SIG-M5 (cell line): ENCODE measurements around the gene TSHZ1.

Experiments
- DNase-seq: peaks from one replicate; lab custom pipeline; 2025; lab: John Stamatoyannopoulos, UW

The TSHZ1 gene

DNA sequence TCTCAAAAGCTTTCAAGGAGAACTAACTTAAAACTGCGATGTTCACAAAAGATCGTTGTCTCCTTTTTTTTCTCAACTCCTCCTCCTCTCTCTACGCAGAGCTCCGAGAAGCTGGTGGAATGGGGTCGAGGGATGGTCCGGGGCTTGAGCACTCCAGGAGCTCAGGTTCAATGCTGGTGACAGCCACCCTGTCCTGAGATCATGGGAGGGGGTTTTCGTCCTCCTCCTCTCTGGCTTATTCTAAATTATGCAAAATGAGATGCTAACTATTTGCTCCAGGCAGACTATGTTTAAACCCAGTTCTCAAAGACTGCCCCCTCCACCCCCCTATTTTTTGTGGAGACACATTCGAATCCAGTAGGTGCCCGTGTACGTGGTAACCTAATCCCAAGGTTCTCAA, 11.8 kb downstream of the TSHZ1 start:
- DNase-seq, result no peak

DNA sequence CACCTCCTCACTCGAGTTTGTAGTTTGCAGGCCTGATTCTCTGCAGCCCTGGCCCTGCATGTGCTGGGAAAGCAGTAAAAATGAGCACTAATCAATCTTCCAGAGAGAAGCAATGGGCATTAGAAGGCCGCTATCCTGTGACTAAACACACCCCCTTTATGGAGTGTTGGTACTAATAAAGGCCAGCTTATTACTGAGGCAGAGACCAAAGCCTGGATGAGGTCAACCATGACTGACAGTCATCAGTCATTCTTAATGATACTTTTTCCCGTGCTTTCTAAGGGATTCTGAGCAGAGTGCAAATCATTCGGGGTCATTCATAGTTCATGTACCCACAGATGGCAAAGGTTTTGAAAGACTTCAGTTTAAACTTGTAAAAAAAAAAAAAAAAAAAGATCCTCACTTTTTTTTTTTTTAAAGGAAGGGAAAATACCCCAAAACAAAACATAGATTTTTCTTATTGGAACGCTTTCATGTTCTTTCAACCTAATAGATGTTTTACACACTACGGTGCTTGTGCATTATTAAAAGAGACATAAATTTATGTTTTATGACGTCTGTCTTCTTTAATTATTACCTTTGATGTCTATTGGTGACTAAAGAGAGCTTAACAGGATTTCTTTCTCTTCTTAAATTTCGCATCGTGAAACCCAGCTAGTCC, 13.2 kb downstream of the TSHZ1 start:
- DNase-seq, result no peak

DNA sequence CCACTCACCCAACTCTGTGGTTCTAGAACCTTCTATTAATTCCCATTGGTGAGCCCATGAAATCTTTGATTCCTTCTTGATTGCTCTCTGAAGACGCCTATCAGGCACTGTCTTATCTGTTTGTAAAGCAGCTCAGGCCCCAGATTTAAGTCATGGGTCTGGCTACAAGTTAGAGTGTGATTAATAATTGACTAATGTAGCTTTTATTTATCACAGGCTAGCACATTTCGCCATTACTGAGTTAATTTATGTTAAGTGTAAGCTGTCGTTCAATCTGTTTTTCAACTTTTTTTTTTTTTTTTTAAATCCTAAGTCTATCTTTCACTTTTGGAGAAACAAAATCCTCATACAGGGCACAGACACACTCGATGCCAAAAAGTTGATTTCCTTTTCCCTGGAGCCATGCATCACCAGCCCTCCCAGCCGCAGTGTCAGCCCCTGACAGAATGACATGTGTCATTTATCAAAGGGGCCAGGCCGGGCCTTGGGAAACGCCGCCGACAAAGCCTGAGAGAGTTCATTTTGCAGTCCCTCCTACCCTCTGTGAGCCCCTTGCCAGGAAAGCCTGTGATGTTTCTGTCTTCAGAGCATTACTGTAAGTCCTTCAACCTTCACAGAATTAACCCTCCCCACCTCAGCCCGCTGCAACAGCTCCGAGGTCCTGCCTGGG, 15.8 kb downstream of the TSHZ1 start:
- DNase-seq, result no peak

GRCh38 chr18:75226956-75227316, 16.3 kb downstream of the TSHZ1 start:
- DNase-seq, result no peak

GRCh38 chr18:75227535-75228296, 17.1 kb downstream of the TSHZ1 start:
- no peak for DNase-seq

GRCh38 chr18:75228967-75229366, 18.4 kb downstream of the TSHZ1 start:
- DNase-seq, result no peak

DNA sequence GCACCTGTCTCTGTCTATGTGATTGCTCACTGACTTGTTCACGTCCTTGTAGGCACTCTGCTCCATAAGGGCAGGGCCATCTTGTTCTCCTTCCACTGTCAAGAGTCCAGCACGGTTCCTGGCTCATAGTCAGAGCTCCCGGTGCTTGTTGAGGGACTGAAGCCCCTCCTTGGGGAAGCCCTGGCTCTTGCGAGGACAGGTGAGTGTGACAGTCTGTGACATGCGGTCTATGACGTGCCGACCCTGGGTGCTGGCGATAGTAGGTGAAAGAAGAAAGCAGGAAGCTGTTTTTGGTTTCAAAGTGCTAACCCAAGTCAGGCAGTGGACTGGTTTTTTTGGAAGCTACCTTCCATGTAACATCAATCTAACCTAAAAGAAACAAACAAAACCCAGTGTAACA, 18.8 kb downstream of the TSHZ1 start:
- no peak for DNase-seq

- no peak for DNase-seq
Measured at GRCh38 chr18:75230163-75231052, 19.8 kb downstream of the TSHZ1 start.

GRCh38 chr18:75231053-75231406, 20.4 kb downstream of the TSHZ1 start:
- DNase-seq, result no peak

GRCh38 chr18:75234901-75235300, 24.3 kb downstream of the TSHZ1 start:
- DNase-seq, result no peak

GRCh38 chr18:75235896-75236295, 25.3 kb downstream of the TSHZ1 start:
- no peak for DNase-seq

GRCh38 chr18:75238100-75238499, 27.5 kb downstream of the TSHZ1 start:
- no peak for DNase-seq

GRCh38 chr18:75238786-75239185, 28.2 kb downstream of the TSHZ1 start:
- DNase-seq, result no peak

DNA sequence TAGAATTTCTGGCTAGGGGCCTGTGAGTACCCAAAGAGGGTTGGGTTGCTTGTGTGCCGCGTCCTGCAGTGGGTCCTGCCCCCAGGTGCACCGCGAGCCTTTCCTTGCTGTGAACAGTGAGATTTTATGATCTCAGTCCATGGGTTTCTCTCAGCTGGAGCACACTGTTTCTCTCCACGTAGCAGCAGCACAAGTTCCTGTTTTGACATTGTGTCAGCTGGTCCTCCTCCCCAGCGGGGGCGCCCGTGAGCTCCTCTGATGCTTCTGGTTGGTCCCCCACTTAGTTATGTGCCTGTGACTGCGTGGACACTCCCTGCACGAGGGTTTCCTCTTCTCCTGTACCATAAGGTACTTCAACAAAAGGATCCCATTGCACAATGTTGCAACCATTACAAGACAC, 29.8 kb downstream of the TSHZ1 start:
- DNase-seq, result no peak

- DNase-seq, result no peak
Measured at GRCh38 chr18:75241705-75242104, 31.1 kb downstream of the TSHZ1 start.

DNA sequence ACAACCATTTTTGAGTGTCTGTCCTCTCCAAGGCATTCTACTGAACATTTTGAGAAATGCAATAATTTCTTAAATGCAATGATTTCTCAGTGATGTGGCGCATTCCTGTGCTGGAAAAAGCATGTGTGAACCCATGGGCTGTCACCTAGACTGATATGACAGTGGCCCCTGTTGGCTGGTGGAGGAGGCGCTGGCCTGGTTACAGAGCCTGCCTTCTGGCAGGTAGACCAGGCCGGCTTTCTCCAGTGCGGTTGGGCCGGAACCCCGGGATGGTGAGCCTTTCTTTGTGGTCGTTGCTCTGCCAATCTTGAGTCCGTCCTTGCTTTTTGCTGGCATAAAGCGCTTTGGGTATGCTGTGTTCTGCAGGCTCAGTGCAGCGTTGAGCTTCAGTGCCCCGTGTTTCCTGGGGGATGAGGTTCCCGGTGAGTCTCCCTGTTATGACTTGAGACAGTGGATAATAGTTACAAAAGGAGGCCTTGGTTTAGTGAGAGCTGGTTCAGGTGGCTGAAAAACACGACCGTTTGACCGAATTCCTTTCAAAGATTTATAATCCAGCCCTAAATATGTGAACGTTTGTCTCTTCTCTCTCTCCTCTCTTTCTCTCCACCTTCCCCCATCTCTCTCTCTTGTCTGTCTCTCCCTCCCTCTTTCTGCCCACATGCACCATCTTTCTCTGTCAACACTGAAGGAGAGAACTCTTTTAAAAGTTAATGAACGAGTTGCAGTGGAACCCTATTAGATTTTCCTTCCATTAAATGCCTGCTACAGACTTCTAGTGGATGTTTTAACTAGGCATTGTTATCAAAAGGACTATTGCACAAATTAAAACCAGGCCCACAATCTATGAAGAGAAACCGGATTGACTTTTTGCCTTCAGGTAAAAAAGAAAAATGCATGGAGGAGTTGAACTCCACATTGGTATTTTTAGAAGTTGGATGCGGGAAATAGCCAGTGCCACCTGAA, 34.0 kb downstream of the TSHZ1 start:
- no peak for DNase-seq

GRCh38 chr18:75246721-75247610, 36.4 kb downstream of the TSHZ1 start:
- no peak for DNase-seq

DNA sequence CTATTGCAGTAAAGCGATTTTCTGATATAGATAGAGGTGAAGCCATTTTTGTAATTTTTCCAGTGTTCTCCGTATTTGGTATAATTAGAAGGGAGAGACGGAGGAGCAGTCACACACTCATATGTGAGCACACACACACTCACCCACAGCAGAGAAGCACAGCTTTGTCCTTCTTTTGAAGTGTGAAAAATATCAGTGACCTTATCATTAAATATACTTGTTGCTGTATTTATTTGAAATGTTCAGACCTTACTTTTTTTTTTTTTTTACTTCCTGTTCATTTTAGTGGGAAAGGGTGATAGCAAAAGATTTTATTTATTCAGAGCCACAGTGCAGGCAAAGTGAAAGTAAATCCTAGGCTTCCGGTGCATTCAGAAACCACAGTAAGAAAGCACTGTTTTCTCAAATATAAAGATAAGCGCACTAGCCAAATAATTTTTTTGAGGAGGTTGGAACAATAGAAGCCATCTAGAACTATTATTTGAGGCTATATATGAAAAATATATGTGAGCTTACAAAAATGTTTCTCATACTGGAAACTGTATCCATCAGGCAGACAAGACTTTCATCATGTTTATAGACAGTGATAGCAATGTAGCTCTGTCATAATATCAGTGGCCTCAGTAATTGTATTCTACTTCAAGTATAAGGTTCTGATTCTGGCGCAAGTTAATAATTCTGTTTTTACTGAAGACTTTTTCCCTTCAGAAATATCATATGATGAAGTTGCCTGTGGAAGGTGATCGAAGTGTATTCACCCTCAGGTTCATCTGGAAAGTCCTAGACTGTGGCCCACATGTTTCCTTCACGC, 37.2 kb downstream of the TSHZ1 start:
- no peak for DNase-seq

DNA sequence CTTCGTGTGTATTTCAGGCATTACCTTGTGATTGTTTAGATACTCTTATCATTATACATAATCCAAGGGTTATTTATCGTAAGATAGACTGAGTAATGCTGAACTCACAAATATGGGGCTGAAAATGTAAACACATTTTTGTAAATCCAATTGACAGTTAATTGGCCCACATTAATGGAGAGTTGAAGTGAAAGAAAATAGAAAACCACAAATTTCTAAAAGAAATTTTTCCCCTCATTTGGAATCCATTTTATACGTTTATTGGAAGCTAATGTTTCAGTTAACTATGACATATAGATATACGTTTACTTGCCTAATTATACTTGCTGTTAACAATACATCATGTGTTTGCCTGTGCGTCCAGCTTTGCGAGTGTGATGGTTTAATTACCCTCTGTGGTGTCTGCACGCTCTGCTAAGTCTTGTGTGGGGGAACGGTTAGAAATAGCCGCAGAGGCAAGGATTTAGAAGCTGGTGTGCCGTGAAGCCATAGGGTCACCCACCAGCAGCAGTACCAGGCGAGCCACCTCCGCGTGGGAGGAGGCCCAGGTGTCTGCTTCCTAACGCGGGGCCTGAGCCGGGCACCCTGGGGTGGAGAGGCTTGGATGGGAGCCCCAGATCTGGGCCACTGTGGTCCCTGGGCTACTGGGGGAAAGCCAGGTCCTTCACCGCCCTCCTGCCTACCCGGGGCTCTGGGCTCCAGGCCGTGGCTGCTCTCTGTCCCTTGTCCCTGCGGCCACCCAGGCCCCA, 38.0 kb downstream of the TSHZ1 start:
- no peak for DNase-seq
